MG63 (cell line): Measurements from ENCODE around the gene NCMAP. TPM values are rescaled to one million over a fixed set of nuclear protein-coding genes. Genes with fewer than 3 reads are reported as not detected.
A peak's percentile ranks its signal among the peaks of the same experiment; 100 is the strongest.

Experiments
- DNase-seq: peaks from one replicate; pipeline ENCODE4 v3.0.0-alpha.2; 2020
- H3K27me3 ChIP-seq: fragments of 250-450 bp; sonication (Bioruptor Pico); 2 replicates; pipeline ENCODE4 v1.5.1; 2020; ENCODE audit warnings: mild to moderate bottlenecking, moderate library complexity
- H3K36me3 ChIP-seq: fragments of 250-450 bp; sonication (Bioruptor Pico); 2 replicates; pipeline ENCODE4 v1.5.1; 2020; ENCODE audit warnings: mild to moderate bottlenecking, moderate library complexity
- H3K4me3 ChIP-seq: fragments of 250-450 bp; sonication (Bioruptor Pico); 2 replicates; pipeline ENCODE4 v1.5.1; 2020; ENCODE audit warnings: mild to moderate bottlenecking, moderate library complexity
- H3K9me3 ChIP-seq: fragments of 250-450 bp; sonication (Bioruptor Pico); 2 replicates; pipeline ENCODE4 v1.5.1; 2020; ENCODE audit warnings: mild to moderate bottlenecking, moderate library complexity
- total RNA-seq: library from RNA; depleted of rRNA; stranded (reverse); fragments of >200 nt; shearing (Covaris generic); gene quantifications from 2 replicates; pipeline ENCODE4 v1.2.3, GENCODE V29; 2014; ENCODE audit warnings: low replicate concordance

NCMAP gene
- total RNA-seq, 1 experiment from 2014 or later: not detected

- H3K9me3 ChIP-seq: no peaks in the 10 kb centered on the region
- DNase-seq: no peak
- no peak overlapping the region for H3K4me3 ChIP-seq
- no peaks in the 10 kb centered on the region for H3K27me3 ChIP-seq
- H3K36me3 ChIP-seq: no peaks in the 10 kb centered on the region
These were observed 79.4 kb downstream of the NCMAP start for GRCh38 chr1:24635195-24635843.

DNA sequence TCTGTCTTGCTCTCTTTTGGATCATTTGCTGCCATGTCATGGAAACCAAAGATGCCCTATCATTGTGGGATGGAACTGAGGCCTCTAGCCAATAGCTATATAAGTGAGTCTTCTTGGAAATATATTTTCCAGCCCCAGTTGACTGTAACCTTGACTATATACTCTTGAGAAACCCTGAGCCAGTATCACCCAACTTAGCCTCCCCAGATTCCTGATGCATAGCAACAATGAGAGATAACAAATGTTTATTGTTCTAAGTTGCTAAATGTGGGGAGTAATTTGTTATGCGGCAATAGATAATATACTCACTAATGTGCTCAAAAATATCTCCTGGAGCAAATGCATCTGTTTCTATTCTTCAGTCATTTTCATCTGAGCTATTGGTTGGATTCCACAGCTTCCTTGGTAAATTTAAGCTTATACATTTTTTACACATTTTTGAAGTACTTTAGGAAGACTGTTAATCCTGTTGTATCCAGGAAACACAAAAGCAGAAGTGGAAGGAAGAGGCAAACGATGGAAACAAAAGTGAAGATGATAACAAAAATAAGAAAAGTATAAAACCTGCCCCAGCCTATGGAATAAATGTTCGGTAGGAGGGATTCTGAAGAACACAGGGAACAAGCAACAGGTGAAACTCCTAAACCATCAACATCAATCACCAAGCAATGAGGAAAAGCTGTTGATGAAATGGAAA lies 80.9 kb downstream of the NCMAP start:
- Histone ChIP-seq H3K4me3 (no peak overlapping the region), H3K9me3 (no peaks in the 10 kb centered on the region), H3K27me3 (no peaks in the 10 kb centered on the region), H3K36me3 (no peaks in the 10 kb centered on the region)
- no peak for DNase-seq

DNA sequence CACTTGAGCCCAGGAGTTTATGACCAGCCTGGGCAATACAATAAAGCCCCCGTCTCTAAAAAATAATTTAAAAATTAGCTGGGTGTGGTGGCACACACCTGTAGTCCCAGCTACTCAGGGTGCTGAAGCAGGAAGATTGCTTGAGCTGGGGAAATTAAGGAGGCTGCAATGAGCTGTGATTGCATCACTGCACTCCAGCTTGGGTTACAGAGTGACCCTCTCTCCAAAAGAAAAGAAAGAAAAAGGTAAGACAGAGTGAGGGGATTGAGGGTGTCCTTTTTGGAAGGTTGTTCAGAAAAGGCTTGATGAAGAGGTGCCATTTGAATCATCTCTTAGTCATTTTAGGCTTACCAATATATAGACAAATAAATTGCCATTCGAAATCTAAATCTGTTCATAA lies 83.2 kb downstream of the NCMAP start:
- DNase-seq: no peak
- Histone ChIP-seq H3K9me3 (no peaks in the 10 kb centered on the region), H3K27me3 (no peaks in the 10 kb centered on the region), H3K4me3 (no peak overlapping the region), H3K36me3 (peaks cover 3% of the 10 kb centered on the region)

DNA sequence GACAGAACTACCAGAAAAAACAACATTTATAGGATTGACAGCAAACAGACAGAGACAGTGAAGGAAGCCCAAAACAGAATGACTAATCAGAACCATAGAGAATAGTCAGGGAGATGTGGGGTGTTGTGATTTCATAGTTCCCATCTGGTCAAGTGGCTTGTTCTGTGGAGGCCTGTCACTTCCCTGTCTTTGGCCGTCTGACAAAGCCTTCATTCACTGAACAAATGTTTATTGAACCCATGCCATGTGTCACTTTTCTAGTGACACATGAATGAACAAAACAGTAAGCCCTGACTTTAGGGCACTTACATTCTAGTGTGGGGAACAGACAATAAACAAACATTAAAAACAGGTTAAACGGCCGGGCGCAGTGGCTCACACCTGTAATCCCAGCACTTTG lies 84.0 kb downstream of the NCMAP start:
- peaks cover 11% of the 10 kb centered on the region for H3K36me3 ChIP-seq
- DNase-seq: no peak
- no peaks in the 10 kb centered on the region for H3K9me3 ChIP-seq
- no peak overlapping the region for H3K4me3 ChIP-seq
- H3K27me3 ChIP-seq: no peaks in the 10 kb centered on the region

DNA sequence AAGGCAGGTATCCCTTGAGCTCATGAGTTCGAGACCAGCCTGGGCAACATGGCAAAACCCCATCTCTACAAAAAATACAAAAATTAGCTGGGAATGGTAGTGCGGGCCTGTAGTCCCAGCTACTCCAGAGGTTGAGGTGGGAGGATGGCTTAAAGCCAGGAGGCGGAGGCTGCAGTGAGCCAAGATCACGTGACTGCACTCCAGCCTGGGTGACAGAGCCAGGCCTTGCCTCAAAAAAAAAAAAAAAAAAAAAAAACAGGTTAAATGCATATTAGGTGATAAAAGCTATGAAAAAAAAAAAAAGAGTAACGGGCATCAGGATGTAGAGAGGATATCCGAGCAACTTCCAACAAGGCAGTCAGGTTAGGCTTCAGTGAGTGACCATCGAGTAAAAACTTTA lies 84.4 kb downstream of the NCMAP start:
- DNase-seq: no peak

DNA sequence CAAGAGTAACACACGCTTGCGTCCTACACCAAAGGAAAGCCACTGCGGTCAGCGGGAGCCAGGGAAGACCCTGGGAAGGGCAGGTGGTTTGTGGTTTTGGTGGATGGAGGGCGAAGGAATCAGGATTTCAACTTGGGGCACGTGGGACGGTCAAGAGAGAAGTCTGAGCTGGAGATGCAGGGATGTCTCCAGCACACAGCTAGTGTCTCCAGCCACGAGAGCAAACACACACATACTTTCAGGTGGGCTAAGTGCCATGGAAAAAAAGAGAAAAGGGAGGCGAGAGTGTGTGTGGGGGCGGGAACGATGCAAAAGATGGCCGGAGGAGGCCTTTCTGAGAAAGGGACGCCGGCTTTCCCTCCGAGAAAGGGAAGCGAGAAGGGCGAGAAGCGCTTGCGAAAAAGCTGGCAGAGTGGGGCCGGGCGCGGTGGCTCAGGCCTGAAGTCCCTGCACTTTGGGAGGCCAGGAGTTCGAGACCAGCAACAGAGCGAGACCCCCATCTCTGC lies 85.8 kb downstream of the NCMAP start:
- peak; percentile 29 for DNase-seq
- H3K9me3 ChIP-seq: no peaks in the 10 kb centered on the region
- peak overlapping the region; percentile 70 for H3K4me3 ChIP-seq

More for the DNA sequence above, 84.4 kb downstream of the NCMAP start:
- Histone ChIP-seq H3K9me3 (no peaks in the 10 kb centered on the region), H3K27me3 (no peaks in the 10 kb centered on the region), H3K4me3 (no peak overlapping the region), H3K36me3 (peaks cover 15% of the 10 kb centered on the region)

DNA sequence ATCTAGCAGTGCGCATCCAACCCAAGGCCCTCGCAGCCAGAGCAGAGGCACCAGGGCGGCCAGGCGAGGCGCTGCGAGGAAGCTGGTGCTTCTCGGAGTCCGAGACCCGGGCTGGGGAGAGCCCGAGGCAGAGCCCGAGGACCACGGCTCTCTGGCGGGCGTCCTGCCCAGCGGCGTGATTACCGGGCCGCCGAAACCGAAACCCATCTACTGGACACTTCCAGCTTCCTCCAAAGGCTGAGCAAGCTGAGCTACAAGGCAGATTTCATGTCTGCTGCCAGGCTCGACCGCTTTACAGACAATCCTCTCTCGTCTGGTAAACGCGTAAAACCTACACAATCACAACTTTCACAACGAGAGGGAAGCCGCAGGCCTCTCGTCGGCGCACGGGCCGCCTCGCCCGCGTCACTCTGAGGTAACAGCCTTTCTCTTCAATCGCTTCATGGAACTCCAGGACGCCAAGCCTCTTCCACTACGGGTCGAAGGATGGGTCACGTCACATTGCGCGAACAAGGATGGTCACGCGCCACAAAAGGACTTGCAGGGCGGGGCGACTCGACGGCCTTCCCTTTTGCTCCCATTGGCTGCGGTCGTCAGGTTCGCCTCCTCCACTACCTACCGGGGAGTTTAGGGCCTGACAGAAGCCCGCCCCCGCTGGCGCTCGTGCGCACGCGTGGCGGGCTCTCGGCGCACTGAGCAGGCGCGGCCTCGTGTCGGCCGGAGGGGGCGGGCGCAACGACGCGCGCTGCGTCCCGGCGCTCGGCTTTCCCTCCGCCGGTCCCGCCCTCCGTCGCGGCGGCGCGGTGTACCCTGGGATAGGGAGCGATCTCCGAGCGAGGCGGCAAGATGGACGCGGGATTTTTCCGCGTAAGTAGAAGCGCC lies 86.8 kb downstream of the NCMAP start, which contains the start of gene SRRM1:
TSS of gene SRRM1 (plus strand) at position 822 of the 882 bp plus-strand sequence. CDS start at position 847, 25 bp downstream.
- no peaks in the 10 kb centered on the region for H3K9me3 ChIP-seq
- no peaks in the 10 kb centered on the region for H3K27me3 ChIP-seq
- peak; percentile 100 for DNase-seq
- peaks cover 40% of the 10 kb centered on the region for H3K36me3 ChIP-seq
- H3K4me3 ChIP-seq: peak within 1 kb of the TSS; percentile 92

More for the DNA sequence above, 85.8 kb downstream of the NCMAP start:
- Histone ChIP-seq H3K27me3 (no peaks in the 10 kb centered on the region), H3K36me3 (peaks cover 29% of the 10 kb centered on the region)

- peaks cover 48% of the 10 kb centered on the region for H3K36me3 ChIP-seq
- no peaks in the 10 kb centered on the region for H3K27me3 ChIP-seq
- no peaks in the 10 kb centered on the region for H3K9me3 ChIP-seq
- peak overlapping the region; percentile 92 for H3K4me3 ChIP-seq
- peak; percentile 25 for DNase-seq
These were observed 87.6 kb downstream of the NCMAP start for GRCh38 chr1:24643363-24644099.

DNA sequence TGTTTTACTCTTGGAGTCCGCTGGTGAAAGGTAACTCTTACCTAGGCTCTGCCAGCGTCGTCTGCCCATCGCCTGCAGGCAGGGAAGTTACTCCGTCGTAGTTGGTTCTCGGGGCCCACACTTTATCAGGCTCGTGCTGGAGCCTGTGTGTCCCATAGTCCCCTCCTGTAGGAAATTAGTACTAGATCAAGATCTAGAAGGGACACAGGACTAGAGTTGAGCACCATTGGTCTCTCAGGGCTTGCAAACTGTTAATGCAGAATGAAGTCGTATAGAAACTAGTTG lies 88.2 kb downstream of the NCMAP start:
- DNase-seq: peak; percentile 5
- H3K36me3 ChIP-seq: peaks cover 53% of the 10 kb centered on the region
- H3K27me3 ChIP-seq: no peaks in the 10 kb centered on the region
- peak overlapping the region; percentile 92 for H3K4me3 ChIP-seq
- no peaks in the 10 kb centered on the region for H3K9me3 ChIP-seq

DNA sequence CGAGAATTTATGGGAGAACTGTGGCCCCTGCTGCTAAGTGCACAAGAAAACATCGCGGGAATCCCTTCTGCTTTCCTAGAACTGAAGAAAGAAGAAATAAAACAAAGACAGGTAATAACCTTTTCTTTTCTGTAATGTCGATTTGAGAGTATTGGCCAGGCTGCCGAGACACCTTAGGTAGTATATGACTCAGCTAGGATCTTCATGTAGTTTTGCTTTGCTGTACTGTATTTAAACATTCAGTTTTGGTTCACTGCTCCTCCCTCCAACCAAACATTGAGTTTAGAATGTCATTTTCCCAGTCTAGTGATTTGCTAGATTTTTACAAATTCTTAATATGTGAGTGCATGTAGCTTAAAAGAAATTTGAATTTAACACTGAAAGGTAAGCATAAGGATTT lies 93.0 kb downstream of the NCMAP start:
- no peaks in the 10 kb centered on the region for H3K27me3 ChIP-seq
- no peak overlapping the region for H3K4me3 ChIP-seq
- no peak for DNase-seq
- no peaks in the 10 kb centered on the region for H3K9me3 ChIP-seq
- peaks cover 94% of the 10 kb centered on the region for H3K36me3 ChIP-seq

GRCh38 chr1:24652382-24652781 lies 96.5 kb downstream of the NCMAP start:
- Histone ChIP-seq H3K27me3 (no peaks in the 10 kb centered on the region), H3K4me3 (no peak overlapping the region), H3K9me3 (no peaks in the 10 kb centered on the region), H3K36me3 (peaks cover 94% of the 10 kb centered on the region)
- no peak for DNase-seq

DNA sequence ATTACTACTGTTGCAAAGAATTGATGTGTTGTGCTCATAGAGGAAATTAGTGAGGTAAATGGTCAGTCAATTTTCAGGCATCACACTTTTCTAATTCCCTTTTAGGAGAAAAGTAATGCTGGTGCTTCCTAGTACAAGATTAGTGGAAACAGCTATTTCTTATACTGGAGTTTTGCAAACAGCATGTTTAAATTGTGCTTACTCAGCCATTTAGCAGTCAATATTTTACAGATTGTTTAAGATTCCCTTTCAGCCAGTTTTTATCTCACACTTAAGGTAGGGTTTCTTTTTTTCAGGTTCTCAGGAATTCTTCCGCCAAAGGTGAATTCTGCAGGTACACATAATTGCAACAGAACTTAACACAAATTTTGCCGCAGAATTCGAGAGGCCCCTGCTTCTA lies 98.1 kb downstream of the NCMAP start:
- no peaks in the 10 kb centered on the region for H3K27me3 ChIP-seq
- H3K36me3 ChIP-seq: peaks cover 94% of the 10 kb centered on the region
- no peak overlapping the region for H3K4me3 ChIP-seq
- H3K9me3 ChIP-seq: no peaks in the 10 kb centered on the region
- no peak for DNase-seq

DNA sequence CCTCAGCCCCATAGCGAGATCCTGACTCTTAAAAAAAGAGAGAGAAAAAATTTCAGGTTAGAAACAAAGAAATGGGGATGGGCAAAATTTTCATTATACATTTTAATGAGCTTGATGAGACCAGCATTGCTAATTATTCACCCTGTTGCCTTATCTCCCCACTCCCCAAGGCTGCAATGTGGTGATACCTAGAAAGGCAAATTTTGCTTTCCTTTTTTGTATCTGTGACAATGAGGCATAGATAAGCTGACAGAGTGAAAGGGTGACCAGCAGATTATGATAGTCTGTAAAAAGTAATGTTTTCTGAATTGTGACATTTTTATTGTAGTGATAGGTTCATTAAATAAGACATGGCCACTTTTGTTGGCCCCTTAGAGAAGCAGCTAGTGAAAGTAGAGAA lies 100.2 kb downstream of the NCMAP start:
- Histone ChIP-seq H3K9me3 (no peaks in the 10 kb centered on the region), H3K27me3 (no peaks in the 10 kb centered on the region), H3K4me3 (no peak overlapping the region), H3K36me3 (peaks cover 94% of the 10 kb centered on the region)
- no peak for DNase-seq

- Histone ChIP-seq H3K36me3 (peaks cover 100% of the 10 kb centered on the region), H3K9me3 (no peaks in the 10 kb centered on the region), H3K4me3 (no peak overlapping the region), H3K27me3 (no peaks in the 10 kb centered on the region)
- DNase-seq: no peak
These were observed 101.9 kb downstream of the NCMAP start for GRCh38 chr1:24657781-24658180.
